H1 (cell line): ENCODE results near the gene DENND1A. TPM values are rescaled to one million over a fixed set of nuclear protein-coding genes. Genes with fewer than 3 reads are reported as not detected.

Experiments
- CTCF ChIA-PET: fragments of 300-600 bp; sonication (Branson Sonifier 250); formaldehyde crosslinking; loops from one replicate; lab custom pipeline; 2021; ENCODE audit not compliant: partially characterized antibody; lab: Charles Lee
- POLR2A ChIA-PET: fragments of 300-600 bp; sonication (Branson Sonifier 250); formaldehyde crosslinking; loops from one replicate; lab custom pipeline; 2021; ENCODE audit warnings: inconsistent platforms; ENCODE audit not compliant: partially characterized antibody; lab: Charles Lee
- DNase-seq, 2 experiments: peaks; one replicate each; pipeline versions ENCODE4 v3.0.0 to v3.0.0-alpha.2; 2010 to 2022; ENCODE audit warnings: low spot score in 2 of 2, low read depth in 1 of 2, mixed read lengths in 1 of 2
- FAIRE-seq: peaks from 2 replicates; lab custom pipeline; 2011; peaks lifted over from hg19 to GRCh38; lab: Jason Lieb, UNC
- H2AFZ ChIP-seq: 2 replicates; pipeline ENCODE4 v1.8.1; 2012; ENCODE audit warnings: low read length, inconsistent platforms
- H2AK5ac ChIP-seq: 2 replicates; pipeline ENCODE4 v1.6.1; 2013; ENCODE audit warnings: low read depth, low read length
- H2BK120ac ChIP-seq: replicated peaks from 2 replicates; pipeline ENCODE3; 2013; ENCODE audit warnings: low read depth, low read length, inconsistent platforms
- H2BK12ac ChIP-seq: 2 replicates; pipeline ENCODE4 v1.6.1; 2013; ENCODE audit warnings: low read depth, low read length
- H2BK15ac ChIP-seq: 2 replicates; pipeline ENCODE4 v1.6.1; 2013; ENCODE audit warnings: low read length
- H2BK20ac ChIP-seq: 2 replicates; pipeline ENCODE4 v1.6.1; 2013; ENCODE audit warnings: low read length
- H2BK5ac ChIP-seq: 2 replicates; pipeline ENCODE4 v1.6.1; 2013; ENCODE audit warnings: low read depth, low read length
- H3K14ac ChIP-seq: 2 replicates; pipeline ENCODE4 v1.6.1; 2013; ENCODE audit warnings: inconsistent platforms; ENCODE audit not compliant: insufficient read length
- H3K18ac ChIP-seq: 2 replicates; pipeline ENCODE4 v1.6.1; 2013; ENCODE audit warnings: low read length; ENCODE audit errors: extremely low read depth
- H3K23ac ChIP-seq: 2 replicates; pipeline ENCODE4 v1.6.1; 2013; ENCODE audit warnings: inconsistent platforms; ENCODE audit not compliant: insufficient read length
- H3K23me2 ChIP-seq: 2 replicates; pipeline ENCODE4 v1.6.1; 2013; ENCODE audit warnings: low read depth, low read length
- H3K27ac ChIP-seq: 2 replicates; pipeline ENCODE4 v1.6.1; 2011; ENCODE audit warnings: low read depth, low read length, inconsistent platforms
- H3K27me3 ChIP-seq, 4 experiments: replicated peaks in 1 of 4; 1 replicate in 1 of 4; 2 replicates in 3 of 4; pipeline versions ENCODE4 v1.6.1 to v1.8.1; 2011 to 2013; ENCODE audit warnings: low read length in 3 of 4, mild to moderate bottlenecking in 3 of 4, inconsistent platforms in 2 of 4, mixed read lengths in 2 of 4, moderate library complexity in 1 of 4; ENCODE audit not compliant: control insufficient read depth in 3 of 4, insufficient read depth in 3 of 4; ENCODE audit errors: extremely low read depth in 1 of 4
- H3K36me3 ChIP-seq, 4 experiments: 2 replicates each; pipeline versions ENCODE4 v1.6.1 to v1.8.1; 2011 to 2013; ENCODE audit warnings: mild to moderate bottlenecking in 4 of 4, low read length in 3 of 4, moderate library complexity in 2 of 4, control low read depth in 1 of 4, inconsistent platforms in 1 of 4; ENCODE audit not compliant: insufficient read depth in 4 of 4, control insufficient read depth in 2 of 4
- H3K4ac ChIP-seq: replicated peaks from 2 replicates; pipeline ENCODE3; 2013; ENCODE audit warnings: low read length, low read depth, mixed read lengths, inconsistent platforms; ENCODE audit not compliant: insufficient read length
- H3K4me1 ChIP-seq, 4 experiments: replicated peaks in 1 of 4; 1 replicate in 1 of 4; 2 replicates in 3 of 4; pipeline versions ENCODE4 v1.6.1 to v1.8.1; 2011 to 2013; ENCODE audit warnings: low read length in 3 of 4, inconsistent platforms in 2 of 4, mixed read lengths in 1 of 4; ENCODE audit not compliant: insufficient read depth in 4 of 4, control insufficient read depth in 3 of 4
- H3K4me2 ChIP-seq, 2 experiments: 2 replicates each; pipeline versions ENCODE4 v1.6.1 to v1.8.1; 2011 to 2013; ENCODE audit warnings: low read depth in 2 of 2, low read length in 2 of 2, control low read depth in 1 of 2, inconsistent platforms in 1 of 2, mild to moderate bottlenecking in 1 of 2; ENCODE audit not compliant: insufficient read depth in 1 of 2
- H3K4me3 ChIP-seq, 4 experiments: fragments of 200-600, 300-600 bp in 1 of 4; sonication (generic), shearing (Covaris generic), sonication (Bioruptor Twin) in 1 of 4; 2 replicates each; pipeline versions ENCODE4 v1.5.1 to v1.8.1; 2011 to 2016; ENCODE audit warnings: low read length in 4 of 4, low read depth in 3 of 4, control low read depth in 2 of 4, inconsistent platforms in 2 of 4, mild to moderate bottlenecking in 2 of 4, mixed read lengths in 1 of 4, moderate library complexity in 1 of 4; ENCODE audit not compliant: insufficient read depth in 2 of 4; ENCODE audit errors: extremely low read depth in 1 of 4
- H3K56ac ChIP-seq: replicated peaks from 2 replicates; pipeline ENCODE3; 2013; ENCODE audit warnings: low read depth, mild to moderate bottlenecking, mixed read lengths, low read length, inconsistent platforms; ENCODE audit not compliant: insufficient read length
- H3K79me1 ChIP-seq: 2 replicates; pipeline ENCODE4 v1.6.1; 2013; ENCODE audit warnings: low read depth, low read length, control low read depth
- H3K79me2 ChIP-seq, 2 experiments: 2 replicates each; pipeline versions ENCODE4 v1.6.1 to v1.8.1; 2012 to 2013; ENCODE audit warnings: low read length in 2 of 2, mild to moderate bottlenecking in 2 of 2, inconsistent platforms in 1 of 2; ENCODE audit not compliant: insufficient read depth in 2 of 2, control insufficient read depth in 1 of 2
- H3K9ac ChIP-seq, 4 experiments: replicated peaks in 1 of 4; 1 replicate in 1 of 4; 2 replicates in 3 of 4; pipeline versions ENCODE4 v1.6.1 to v1.8.1; 2011 to 2013; ENCODE audit warnings: low read depth in 3 of 4, low read length in 3 of 4, control low read depth in 2 of 4, mild to moderate bottlenecking in 2 of 4, moderate library complexity in 2 of 4, inconsistent platforms in 1 of 4; ENCODE audit errors: extremely low read depth in 1 of 4
- H3K9me3 ChIP-seq, 2 experiments: 2 replicates each; pipeline versions ENCODE4 v1.6.1 to v1.8.1; 2012 to 2013; ENCODE audit warnings: mild to moderate bottlenecking in 2 of 2, moderate library complexity in 2 of 2, control low read depth in 1 of 2, inconsistent platforms in 1 of 2, low read depth in 1 of 2, low read length in 1 of 2, mixed read lengths in 1 of 2; ENCODE audit not compliant: insufficient read depth in 2 of 2
- H4K20me1 ChIP-seq, 2 experiments: replicated peaks in 1 of 2; 2 replicates each; pipeline versions ENCODE3 to v1.8.1; 2011 to 2013; ENCODE audit warnings: inconsistent platforms in 2 of 2, low read length in 2 of 2, mild to moderate bottlenecking in 1 of 2; ENCODE audit not compliant: insufficient read depth in 2 of 2, control insufficient read depth in 1 of 2
- H4K5ac ChIP-seq: 2 replicates; pipeline ENCODE4 v1.6.1; 2013; ENCODE audit warnings: low read length, low read depth, mixed read lengths, inconsistent platforms; ENCODE audit not compliant: insufficient read length
- H4K8ac ChIP-seq: 2 replicates; pipeline ENCODE4 v1.8.0; 2013; ENCODE audit warnings: mild to moderate bottlenecking, moderate library complexity, low read length, inconsistent platforms; ENCODE audit not compliant: insufficient read depth; ENCODE audit errors: extremely low read depth
- H4K91ac ChIP-seq: replicated peaks from 2 replicates; pipeline ENCODE3; 2013; ENCODE audit warnings: low read length, mixed read lengths, inconsistent platforms; ENCODE audit not compliant: insufficient read length
- ASH2L ChIP-seq: fragments of 200-600, 300-600 bp; sonication (generic); IDR thresholded peaks from one replicate; pipeline ENCODE4 v1.7.1; 2017; ENCODE audit warnings: low read length
- BCL11A ChIP-seq, 2 experiments: IDR thresholded peaks; one replicate each; pipeline ENCODE4 v1.6.1; 2011; ENCODE audit warnings: low read depth in 2 of 2, low read length in 2 of 2, mild to moderate bottlenecking in 2 of 2
- CBX8 ChIP-seq: fragments of 300-800, 300-1000 bp; sonication (generic); IDR thresholded peaks from 2 replicates; pipeline ENCODE4 v1.7.1; 2016; ENCODE audit warnings: low read depth, low read length, borderline replicate concordance
- EP300 ChIP-seq, 2 experiments: IDR thresholded peaks; 1 replicate in 1 of 2; 2 replicates in 1 of 2; pipeline ENCODE4 v1.6.1; 2011 to 2012; ENCODE audit warnings: low read depth in 2 of 2, low read length in 2 of 2, mild to moderate bottlenecking in 2 of 2, borderline replicate concordance in 1 of 2, inconsistent platforms in 1 of 2, moderate library complexity in 1 of 2
- JUND ChIP-seq: IDR thresholded peaks from 2 replicates; pipeline ENCODE4 v1.6.1; 2011; ENCODE audit warnings: mild to moderate bottlenecking, improper control_type of control experiment, low read length
- MAFK ChIP-seq: IDR thresholded peaks from 2 replicates; pipeline ENCODE4 v1.6.1; 2012; ENCODE audit warnings: low read depth, mild to moderate bottlenecking, improper control_type of control experiment, low read length
- POLR2AphosphoS5 ChIP-seq: IDR thresholded peaks from 2 replicates; pipeline ENCODE4 v1.6.1; 2011; ENCODE audit warnings: low read depth, low read length
- POU5F1 ChIP-seq: IDR thresholded peaks from 2 replicates; pipeline ENCODE4 v1.6.1; 2011; ENCODE audit warnings: low read depth, mild to moderate bottlenecking, low read length, moderate library complexity
- RBBP5 ChIP-seq: IDR thresholded peaks from 2 replicates; pipeline ENCODE4 v1.7.1; 2012; ENCODE audit warnings: low read depth, mild to moderate bottlenecking, inconsistent platforms, low read length, moderate library complexity, borderline replicate concordance
- RNF2 ChIP-seq: fragments of 200-900, 300-1000 bp; sonication (generic); IDR thresholded peaks from 2 replicates; pipeline ENCODE4 v1.7.1; 2016; ENCODE audit warnings: borderline replicate concordance, low read depth, mild to moderate bottlenecking, antibody characterized with exemption, low read length; ENCODE audit not compliant: poor library complexity, severe bottlenecking; ENCODE audit errors: missing control alignments
- SP2 ChIP-seq: IDR thresholded peaks from 2 replicates; pipeline ENCODE4 v1.6.1; 2012; ENCODE audit warnings: mild to moderate bottlenecking, low read length, inconsistent platforms
- SRF ChIP-seq: IDR thresholded peaks from 2 replicates; pipeline ENCODE4 v1.6.1; 2011; ENCODE audit warnings: mild to moderate bottlenecking, low read depth, low read length, moderate library complexity
- TAF7 ChIP-seq: optimal IDR thresholded peaks from 2 replicates; pipeline ENCODE3; 2011; ENCODE audit warnings: low read depth, mild to moderate bottlenecking, inconsistent platforms, low read length, moderate library complexity, borderline replicate concordance
- TEAD4 ChIP-seq: IDR thresholded peaks from 2 replicates; pipeline ENCODE4 v1.6.1; 2012; ENCODE audit warnings: low read depth, low read length, inconsistent platforms, mixed read lengths
- YY1 ChIP-seq: IDR thresholded peaks from 2 replicates; pipeline ENCODE4 v1.6.1; 2011; ENCODE audit warnings: low read depth, mild to moderate bottlenecking, low read length
- WGBS, 2 experiments: shearing (Covaris generic) in 1 of 2; methylation state at CpG; one replicate each; pipeline versions ENCODE4 v1.1.6 to v1.1.7; 2013 to 2015; ENCODE audit warnings: low lambda C conversion rate in 2 of 2, mixed read lengths in 2 of 2, inconsistent platforms in 1 of 2, low coverage in 1 of 2, missing lambda C conversion rate in 1 of 2; ENCODE audit not compliant: insufficient replicate concordance in 2 of 2, insufficient coverage in 1 of 2, insufficient read length in 1 of 2; ENCODE audit errors: extremely low coverage in 1 of 2, missing lambda C conversion rate in 1 of 2; 5-methylcytosine and 5-hydroxymethylcytosine counted together
- polyA plus RNA-seq, 7 experiments: library from polyadenylated mRNA; depleted of rRNA in 3 of 7; stranded (reverse) in 5 of 7; unstranded in 2 of 7; fragments of >200 nt in 5 of 7; fragments of 200-250 nt in 2 of 7; gene quantifications; 1 replicate in 5 of 7; 2 replicates in 1 of 7; 4 replicates in 1 of 7; pipeline versions ENCODE4 v1.2.1 to v1.2.3, GENCODE V29; 2011 to 2013; ENCODE audit warnings: missing spikeins in 2 of 7, mixed read lengths in 2 of 7
- total RNA-seq: library from RNA; stranded (reverse); fragmentation: NEBNext Ultra II Directional; extraction: Animal tissue kit (Norgen Biotek cat#: 25700); gene quantifications from 2 replicates; pipeline ENCODE4 v1.2.1, GENCODE V29; 2021

DENND1A gene
- total and polyA plus RNA-seq, 2 of the 8 experiments (the other 6 are each of a cell fraction or from before 2014, with no cell fraction given): 24.1 to 26.4 TPM

- H4K91ac ChIP-seq: no peak overlapping the region
- H3K14ac ChIP-seq: no peak overlapping the region
- DNase-seq: no peak
- 78% methylated on average over 4 of the region's 4 CpGs; no CpG with 5 or more reads in 1 of the 2 experiments for WGBS, 2 experiments
- no peak overlapping the region for H3K4ac ChIP-seq
- H2BK20ac ChIP-seq: no peak overlapping the region
- H3K4me3 ChIP-seq: no peak overlapping the region
- no peak overlapping the region for H2AFZ ChIP-seq
- peaks cover 2% of the 10 kb centered on the region; the same call in 1 of the 2 replicates for H3K23me2 ChIP-seq
- no peaks in the 10 kb centered on the region for H3K4me1 ChIP-seq
- H2BK5ac ChIP-seq: no peak overlapping the region
- H2BK15ac ChIP-seq: no peak overlapping the region
- no peak for FAIRE-seq
- no peak overlapping the region for H2BK12ac ChIP-seq
- no peak overlapping the region for H2AK5ac ChIP-seq
- H2BK120ac ChIP-seq: no peak overlapping the region
- no peaks in the 10 kb centered on the region for H3K27me3 ChIP-seq
- H4K5ac ChIP-seq: no peak overlapping the region
- no peaks in the 10 kb centered on the region; a peak in 1 of 4 replicates for H3K79me2 ChIP-seq
- H3K4me2 ChIP-seq: no peak overlapping the region
- H3K56ac ChIP-seq: no peak overlapping the region
- H4K8ac ChIP-seq: no peak overlapping the region
- H3K23ac ChIP-seq: no peak overlapping the region
- no peaks in the 10 kb centered on the region for H3K79me1 ChIP-seq
- H3K27ac ChIP-seq: no peak overlapping the region
- no peak overlapping the region for H3K9ac ChIP-seq
- H3K9me3 ChIP-seq: no peaks in the 10 kb centered on the region
- no peaks in the 10 kb centered on the region for H3K36me3 ChIP-seq
- H3K18ac ChIP-seq: no peak overlapping the region
- ChIA-PET POLR2A (no interaction called here), CTCF (interaction anchor here (0.9 to 1.2 kb wide), 3 partner anchors 11 to 223 kb away, joined by 3 to 4 read pairs (median 3); no protein-coding TSS in a partner anchor)
- H4K20me1 ChIP-seq: no peaks in the 10 kb centered on the region
- TF ChIP-seq ASH2L (no peak), RNF2 (no peak), TEAD4 (no peak), BCL11A (IDR thresholded peaks at IDR 0.05; ENCODE audit: low read depth in 2 of 2, low read length in 2 of 2) (no peak), CBX8 (no peak), YY1 (no peak), SRF (no peak), SP2 (no peak), MAFK (no peak), POU5F1 (no peak), EP300 (IDR thresholded peaks at IDR 0.05; ENCODE audit: borderline replicate concordance in 1 of 2, low read depth in 2 of 2, low read length in 2 of 2) (no peak), JUND (no peak), POLR2AphosphoS5 (no peak), TAF7 (no peak), RBBP5 (no peak)
These were observed 194.6 kb downstream of the DENND1A start for GRCh38 chr9:123735376-123735775.
